GM18870 (cell line): Measurements from ENCODE around the gene HTR6.

Experiments
- ATAC-seq: cut with Tn5 transposase; IDR thresholded peaks from one replicate; pipeline ENCODE4 v1.9.1; 2021; ENCODE audit warnings: moderate library complexity; ENCODE audit not compliant: unreplicated experiment

Gene HTR6

GRCh38 chr1:19687414-19687813 is 22.7 kb downstream of the HTR6 start:
- ATAC-seq: no peak

GRCh38 chr1:19688041-19688842 is 23.6 kb downstream of the HTR6 start:
- no peak for ATAC-seq

- no peak for ATAC-seq
These were observed 24.5 kb downstream of the HTR6 start for GRCh38 chr1:19689085-19689757.

GRCh38 chr1:19689856-19690255 is 25.2 kb downstream of the HTR6 start:
- no peak for ATAC-seq

GRCh38 chr1:19690342-19690741 is 25.7 kb downstream of the HTR6 start:
- ATAC-seq: no peak

- ATAC-seq: no peak
These were observed 29.6 kb downstream of the HTR6 start for GRCh38 chr1:19694298-19694697.

- no peak for ATAC-seq
These were observed 31.1 kb downstream of the HTR6 start for GRCh38 chr1:19695772-19696171.

GRCh38 chr1:19696820-19697219 is 32.1 kb downstream of the HTR6 start:
- no peak for ATAC-seq

GRCh38 chr1:19698181-19698580 is 33.5 kb downstream of the HTR6 start:
- no peak for ATAC-seq

GRCh38 chr1:19700079-19700777 is 35.6 kb downstream of the HTR6 start:
- no peak for ATAC-seq

- no peak for ATAC-seq
These were observed 38.6 kb downstream of the HTR6 start for GRCh38 chr1:19703280-19703679.

GRCh38 chr1:19704247-19705113 is 39.8 kb downstream of the HTR6 start:
- ATAC-seq: no peak

- no peak for ATAC-seq
These were observed 40.8 kb downstream of the HTR6 start for GRCh38 chr1:19705464-19705863.

GRCh38 chr1:19706136-19706535 is 41.5 kb downstream of the HTR6 start:
- no peak for ATAC-seq

- no peak for ATAC-seq
These were observed 44.0 kb downstream of the HTR6 start for GRCh38 chr1:19708567-19709110.

- no peak for ATAC-seq
These were observed 44.7 kb downstream of the HTR6 start for GRCh38 chr1:19709260-19709793.

- ATAC-seq: peak; percentile 47
These were observed 46.3 kb downstream of the HTR6 start for GRCh38 chr1:19710825-19711611.

- ATAC-seq: no peak
These were observed 48.3 kb downstream of the HTR6 start for GRCh38 chr1:19712928-19713327.

- no peak for ATAC-seq
These were observed 50.9 kb downstream of the HTR6 start for GRCh38 chr1:19715334-19716203.
